GM12874 (cell line): ENCODE measurements around the gene TFAP2A.

Experiments
- CTCF ChIP-seq: IDR thresholded peaks from 2 replicates; pipeline ENCODE4 v1.5.1; 2011; ENCODE audit warnings: low read depth, mild to moderate bottlenecking, control low read depth, low read length, moderate library complexity; ENCODE audit not compliant: insufficient read depth

The TFAP2A gene

GRCh38 chr6:10410207-10411050, 4.4 kb downstream of the TFAP2A start:
- no peak for TF ChIP-seq CTCF

GRCh38 chr6:10409731-10410206, 5.1 kb downstream of the TFAP2A start:
- no peak for TF ChIP-seq CTCF

- no peak for TF ChIP-seq CTCF
Observed at GRCh38 chr6:10409233-10409721, 5.6 kb downstream of the TFAP2A start.

GRCh38 chr6:10408457-10408856, 6.4 kb downstream of the TFAP2A start:
- TF ChIP-seq CTCF: no peak

GRCh38 chr6:10407674-10408054, 7.2 kb downstream of the TFAP2A start:
- no peak for TF ChIP-seq CTCF

- no peak for TF ChIP-seq CTCF
Observed at GRCh38 chr6:10407018-10407673, 7.7 kb downstream of the TFAP2A start.

GRCh38 chr6:10406556-10406955, 8.3 kb downstream of the TFAP2A start:
- no peak for TF ChIP-seq CTCF
